LNCAP (cell line): Measurements from ENCODE around the gene YAP1.
A peak's percentile ranks its signal among the peaks of the same experiment; 100 is the strongest.

Source experiments
- CTCF ChIP-seq: fragments of 450-650 bp; IDR thresholded peaks from 2 replicates; pipeline ENCODE4 v1.5.1; 2017; ENCODE audit warnings: mild to moderate bottlenecking

The YAP1 gene

GRCh38 chr11:102111011-102111786 lies 952 bp downstream of the YAP1 start:
- TF ChIP-seq CTCF, result peak; percentile 45; the same call in 1 of the 2 replicates

GRCh38 chr11:102111787-102112508 lies 1.7 kb downstream of the YAP1 start:
- no peak for TF ChIP-seq CTCF

DNA sequence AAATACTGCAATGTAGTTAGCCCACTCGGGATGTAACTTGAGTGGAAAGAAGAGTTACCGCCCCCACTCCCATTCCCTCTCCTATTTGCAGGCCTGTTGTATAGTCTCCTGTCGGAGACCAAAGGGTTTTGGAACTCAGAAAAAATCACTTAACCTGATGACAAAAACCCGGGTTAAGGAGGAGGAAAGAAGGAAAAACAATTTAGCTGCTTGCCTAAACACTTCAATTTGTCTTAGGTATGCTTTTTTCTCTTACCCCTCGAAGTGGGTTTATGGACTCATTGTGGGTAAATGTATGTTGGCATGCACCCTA lies 2.2 kb downstream of the YAP1 start:
- TF ChIP-seq CTCF, result no peak

DNA sequence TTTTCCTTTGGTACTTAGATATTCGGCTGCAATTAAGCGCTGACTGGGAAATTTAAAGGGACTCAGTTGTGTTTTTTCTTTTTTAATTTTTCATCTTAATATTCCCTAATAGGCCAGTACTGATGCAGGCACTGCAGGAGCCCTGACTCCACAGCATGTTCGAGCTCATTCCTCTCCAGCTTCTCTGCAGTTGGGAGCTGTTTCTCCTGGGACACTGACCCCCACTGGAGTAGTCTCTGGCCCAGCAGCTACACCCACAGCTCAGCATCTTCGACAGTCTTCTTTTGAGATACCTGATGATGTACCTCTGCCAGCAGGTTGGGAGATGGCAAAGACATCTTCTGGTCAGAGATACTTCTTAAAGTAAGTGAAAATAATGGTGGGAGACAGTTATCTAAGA lies 3.8 kb downstream of the YAP1 start:
- no peak for TF ChIP-seq CTCF

DNA sequence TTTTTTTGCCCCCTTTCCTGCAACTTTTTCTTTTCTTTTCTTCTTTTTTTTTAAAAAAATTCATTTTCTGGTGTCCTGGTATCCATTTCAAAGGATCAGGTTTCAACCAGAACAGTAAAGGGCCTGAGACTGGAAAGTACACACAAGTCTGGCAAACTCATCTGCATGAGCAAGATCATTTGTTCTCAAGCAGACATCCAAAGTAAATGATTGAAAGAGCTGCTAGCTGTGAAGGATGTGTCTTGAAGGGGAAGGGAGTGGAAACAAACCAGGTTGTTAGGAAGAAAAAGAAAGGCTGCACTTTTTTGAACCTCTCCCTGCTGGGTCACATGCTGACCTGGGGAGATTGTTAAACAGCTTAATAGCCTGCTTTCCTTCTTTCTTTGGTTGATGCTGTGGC lies 5.3 kb downstream of the YAP1 start:
- TF ChIP-seq CTCF, result no peak

GRCh38 chr11:102116453-102117205 lies 6.4 kb downstream of the YAP1 start:
- TF ChIP-seq CTCF, result no peak

DNA sequence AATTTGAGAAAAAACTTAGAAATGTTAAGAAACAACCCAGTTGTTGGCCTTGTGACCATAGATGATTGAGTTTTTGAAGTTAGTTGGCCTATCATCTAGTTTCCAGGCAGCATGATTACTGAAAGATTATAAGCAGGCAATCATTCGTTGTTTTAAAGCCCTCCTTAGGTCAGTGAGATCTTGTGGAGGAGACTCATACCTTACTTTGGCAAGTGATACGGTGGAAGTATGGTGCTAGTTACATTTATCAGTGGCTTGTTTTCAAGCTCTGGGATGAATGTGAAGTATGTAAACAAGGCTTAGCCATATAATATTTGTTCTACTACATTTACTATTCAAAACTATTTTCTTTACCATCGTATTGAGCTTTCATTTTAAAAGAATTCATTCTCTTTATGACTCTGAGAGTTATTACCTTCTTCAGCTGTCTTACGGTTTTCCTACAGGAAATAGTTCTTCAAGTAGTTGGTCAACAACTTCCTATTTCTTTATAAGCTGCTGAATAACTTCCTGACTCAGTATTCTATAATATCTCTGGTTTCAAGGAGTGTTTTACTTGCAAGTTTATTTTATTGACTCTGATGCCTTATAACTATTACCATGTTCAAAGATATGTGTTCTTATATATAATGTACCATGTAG lies 7.3 kb downstream of the YAP1 start:
- no peak for TF ChIP-seq CTCF
